AG04450 (cell line): ENCODE data around the gene TSR3. TPM values are rescaled to one million over a fixed set of nuclear protein-coding genes. Genes with fewer than 3 reads are reported as not detected.

Source experiments
- CTCF ChIA-PET: fragments of 300-600, 350-600 bp; formaldehyde crosslinking; extraction: SDS; loops from one replicate; lab custom pipeline; 2022; ENCODE audit warnings: antibody characterized with exemption, inconsistent platforms; lab: Charles Lee
- POLR2A ChIA-PET: fragments of 350-600 bp; formaldehyde crosslinking; extraction: SDS; loops from one replicate; lab custom pipeline; 2021; ENCODE audit warnings: antibody characterized with exemption, inconsistent platforms; lab: Yijun Ruan, JAX
- DNase-seq: peaks from one replicate; pipeline ENCODE4 v3.0.0-alpha.2; 2011; ENCODE audit warnings: low read depth, low spot score
- H3K27ac ChIP-seq: one replicate; pipeline ENCODE4 v1.5.1; 2012; ENCODE audit warnings: low read depth, low read length, control low read depth
- H3K27me3 ChIP-seq: one replicate; pipeline ENCODE4 v1.6.0; 2012; ENCODE audit warnings: low read length; ENCODE audit not compliant: control insufficient read depth, insufficient read depth
- H3K4me3 ChIP-seq: 2 replicates; pipeline ENCODE4 v1.5.1; 2011; ENCODE audit warnings: mild to moderate bottlenecking, low read depth, low read length, control low read depth
- H3K9me3 ChIP-seq: 2 replicates; pipeline ENCODE4 v1.5.1; 2012; ENCODE audit warnings: low read length; ENCODE audit not compliant: control insufficient read depth, insufficient read depth
- CTCF ChIP-seq: IDR thresholded peaks from 2 replicates; pipeline ENCODE4 v1.5.1; 2011; ENCODE audit warnings: low read depth, low read length, control low read depth, inconsistent platforms
- polyA plus RNA-seq: library from polyadenylated mRNA; depleted of rRNA; stranded (reverse); fragments of >200 nt; gene quantifications from 2 replicates; pipeline ENCODE4 v1.2.3, GENCODE V29; 2011

The TSR3 gene
- polyA plus RNA-seq, 1 experiment: 34.4 TPM

GRCh38 chr16:1333149-1333812 is 18.4 kb downstream of the TSR3 start, which contains the start of gene BAIAP3:
BAIAP3 (plus strand) TSS chr16:1333645; CDS start chr16:1338550, 4,905 bp downstream.
- Histone ChIP-seq H3K27me3 (peaks cover 59% of the 10 kb centered on the region), H3K27ac (no peak within 1 kb of the TSS), H3K9me3 (peaks cover 8% of the 10 kb centered on the region), H3K4me3 (peak within 1 kb of the TSS; percentile 29; the same call in 1 of the 2 replicates)
- no peak for DNase-seq
- ChIA-PET POLR2A (interaction anchor here (1.4 kb wide), 1 partner anchor 24 kb away, joined by 3 read pairs; the partner anchor contains the start of gene UBE2I), CTCF (no interaction called here)
- no peak for TF ChIP-seq CTCF

GRCh38 chr16:1332618-1333148 is 19.0 kb downstream of the TSR3 start:
- ChIA-PET POLR2A (interaction anchor here (0.6 to 1.4 kb wide), 2 partner anchors 23 to 35 kb away, joined by 3 to 5 read pairs; partner anchors contain the start of gene UBE2I), CTCF (no interaction called here)

GRCh38 chr16:1331712-1332617 is 19.7 kb downstream of the TSR3 start:
- TF ChIP-seq CTCF: no peak
- CTCF ChIA-PET: no interaction called here

More at GRCh38 chr16:1332618-1333148, 19.0 kb downstream of the TSR3 start:
- Histone ChIP-seq H3K9me3 (peaks cover 8% of the 10 kb centered on the region), H3K27me3 (peaks cover 59% of the 10 kb centered on the region), H3K4me3 (no peak overlapping the region), H3K27ac (no peak overlapping the region)
- DNase-seq: no peak
- no peak for TF ChIP-seq CTCF

GRCh38 chr16:1330931-1331711 is 20.6 kb downstream of the TSR3 start:
- POLR2A ChIA-PET: no interaction called here
- Histone ChIP-seq H3K4me3 (no peak overlapping the region), H3K27me3 (peaks cover 54% of the 10 kb centered on the region), H3K9me3 (peaks cover 8% of the 10 kb centered on the region), H3K27ac (no peak overlapping the region)
- CTCF ChIA-PET: interaction anchor here (0.6 to 0.7 kb wide), 4 partner anchors 11 to 276 kb away, joined by 3 to 4 read pairs (median 4); no protein-coding TSS in a partner anchor
- no peak for TF ChIP-seq CTCF
- DNase-seq: no peak

More at GRCh38 chr16:1331712-1332617, 19.7 kb downstream of the TSR3 start:
- Histone ChIP-seq H3K4me3 (no peak overlapping the region), H3K9me3 (peaks cover 8% of the 10 kb centered on the region), H3K27me3 (peaks cover 59% of the 10 kb centered on the region), H3K27ac (no peak overlapping the region)
- DNase-seq: no peak
- POLR2A ChIA-PET: interaction anchor here (0.6 to 1.4 kb wide), 2 partner anchors 23 to 35 kb away, joined by 3 to 5 read pairs; partner anchors contain the start of gene UBE2I
